Measurements from ENCODE around the gene PRDM15. TPM values are rescaled to one million over a fixed set of nuclear protein-coding genes. Genes with fewer than 3 reads are reported as not detected.

PRDM15 gene
- total and polyA plus RNA-seq, 2 experiments from 2014 or later, result 3.0 to 10.6 TPM

- no peak overlapping the region for H2AFZ ChIP-seq
- Mint-ChIP-seq H3K36me3 (ENCODE audit: low read depth) (peaks cover 18% of the 10 kb centered on the region), H3K9me3 (no peaks in the 10 kb centered on the region; the same call in 2 of the 3 replicates), H3K4me3 (no peak overlapping the region; the same call in 2 of the 3 replicates), H3K4me1 (peaks cover 67% of the 10 kb centered on the region), H3K27ac (no peak overlapping the region), H3K27me3 (ENCODE audit: insufficient read depth, low read depth, poor library complexity) (peaks cover 33% of the 10 kb centered on the region)
- H4K20me1 ChIP-seq (replicated peaks; ENCODE audit: insufficient read depth), result peaks cover 13% of the 10 kb centered on the region
- no peaks in the 10 kb centered on the region for H3K36me3 ChIP-seq (ENCODE audit: insufficient read depth)
- H3K79me2 ChIP-seq (replicated peaks; ENCODE audit: insufficient read depth), result peaks cover 45% of the 10 kb centered on the region
- no peak overlapping the region for H3K4me3 ChIP-seq
- DNase-seq (ENCODE audit: low spot score), result no peak
- H3K27ac ChIP-seq (ENCODE audit: low read depth), result no peak overlapping the region
- H3K27me3 ChIP-seq (ENCODE audit: insufficient read depth), result peaks cover 15% of the 10 kb centered on the region
- H3F3A ChIP-seq (replicated peaks; ENCODE audit: low read depth), result 0 out of 2 replicates have a peak, but pooled peaks cover 5% of the 10 kb centered on the region
- H3K9me2 ChIP-seq (ENCODE audit: insufficient read depth), result no peaks in the 10 kb centered on the region
- ATAC-seq, result no peak
- H3K4me2 ChIP-seq, result no peak overlapping the region
- TF ChIP-seq JUNB (IDR thresholded peaks at IDR 0.05; ENCODE audit: unreplicated experiment), result no peak
- no peak for TF ChIP-seq ETS1 (IDR thresholded peaks at IDR 0.05)
- TF ChIP-seq ZNF462 (CRISPR knock-in tag; IDR thresholded peaks at IDR 0.05), result no peak
- TF ChIP-seq NANOG (IDR thresholded peaks at IDR 0.05; ENCODE audit: borderline replicate concordance), result no peak
- no peak for TF ChIP-seq CREB1 (CRISPR knock-in tag; IDR thresholded peaks at IDR 0.05; ENCODE audit: low read depth)
- no peak for TF ChIP-seq ZNF114 (CRISPR knock-in tag; IDR thresholded peaks at IDR 0.05)
- TF ChIP-seq REST (IDR thresholded peaks at IDR 0.05; ENCODE audit: unreplicated experiment), result no peak
- no peak for TF ChIP-seq ZNF331 (CRISPR knock-in tag; IDR thresholded peaks at IDR 0.05; ENCODE audit: low read depth)
- no peak for TF ChIP-seq EZH2phosphoT487 (IDR thresholded peaks at IDR 0.05; ENCODE audit: unreplicated experiment)
- TF ChIP-seq POLR2AphosphoS5 (IDR thresholded peaks at IDR 0.05; ENCODE audit: low read depth), result no peak
- no peak for TF ChIP-seq CTCF (conservative IDR thresholded peaks at IDR 0.05; ENCODE audit: low read depth in 2 of 2)
- TF ChIP-seq EZH2 (IDR thresholded peaks at IDR 0.05; ENCODE audit: low read depth, unreplicated experiment), result no peak
- no peak for TF ChIP-seq STAT1 (IDR thresholded peaks at IDR 0.05; ENCODE audit: unreplicated experiment)
- peaks cover 44% of the 10 kb centered on the region for H3K4me1 ChIP-seq (ENCODE audit: insufficient read depth)
These were observed 123.0 kb downstream of the PRDM15 start for GRCh38 chr21:41755934-41756773.

Measured in GM23338 (cell line).